Ishikawa (cell line): ENCODE results near the gene NKD1.

ENCODE experiments used
- CEBPB ChIP-seq: IDR thresholded peaks from 2 replicates; pipeline ENCODE4 v1.6.1; 2012
- CREB1 ChIP-seq: IDR thresholded peaks from 2 replicates; pipeline ENCODE4 v1.6.1; 2012; ENCODE audit warnings: low read depth
- EGR1 ChIP-seq: IDR thresholded peaks from 2 replicates; pipeline ENCODE4 v1.6.1; 2012
- EP300 ChIP-seq: IDR thresholded peaks from 2 replicates; pipeline ENCODE4 v1.6.1; 2012; ENCODE audit warnings: borderline replicate concordance
- FOXM1 ChIP-seq: IDR thresholded peaks from 2 replicates; pipeline ENCODE4 v1.6.1; 2012; ENCODE audit warnings: low read depth, borderline replicate concordance
- MAX ChIP-seq: IDR thresholded peaks from 2 replicates; pipeline ENCODE4 v1.6.1; 2012
- NFIC ChIP-seq: IDR thresholded peaks from 2 replicates; pipeline ENCODE4 v1.6.1; 2012
- RAD21 ChIP-seq: IDR thresholded peaks from 2 replicates; pipeline ENCODE4 v1.6.1; 2012; ENCODE audit warnings: low read depth
- REST ChIP-seq: IDR thresholded peaks from 2 replicates; pipeline ENCODE4 v1.6.1; 2012; ENCODE audit warnings: low read depth, mild to moderate bottlenecking
- TAF1 ChIP-seq: IDR thresholded peaks from 2 replicates; pipeline ENCODE4 v1.6.1; 2012; ENCODE audit warnings: low read depth, mild to moderate bottlenecking
- TCF12 ChIP-seq: IDR thresholded peaks from 2 replicates; pipeline ENCODE4 v1.6.1; 2012; ENCODE audit warnings: low read depth
- TEAD4 ChIP-seq: IDR thresholded peaks from 2 replicates; pipeline ENCODE4 v1.6.1; 2012
- YY1 ChIP-seq: IDR thresholded peaks from 2 replicates; pipeline ENCODE4 v1.6.1; 2012; ENCODE audit warnings: low read depth
- ZBTB7A ChIP-seq: IDR thresholded peaks from 2 replicates; pipeline ENCODE4 v1.6.1; 2012; ENCODE audit warnings: low read depth
- TF ChIP-seq, protein P1 (sequence below): IDR thresholded peaks from 2 replicates; pipeline ENCODE4 v1.6.1; 2012

The NKD1 gene

GRCh38 chr16:50526249-50526648 lies 21.9 kb upstream of the NKD1 start:
- TF ChIP-seq TCF12, result no peak

DNA sequence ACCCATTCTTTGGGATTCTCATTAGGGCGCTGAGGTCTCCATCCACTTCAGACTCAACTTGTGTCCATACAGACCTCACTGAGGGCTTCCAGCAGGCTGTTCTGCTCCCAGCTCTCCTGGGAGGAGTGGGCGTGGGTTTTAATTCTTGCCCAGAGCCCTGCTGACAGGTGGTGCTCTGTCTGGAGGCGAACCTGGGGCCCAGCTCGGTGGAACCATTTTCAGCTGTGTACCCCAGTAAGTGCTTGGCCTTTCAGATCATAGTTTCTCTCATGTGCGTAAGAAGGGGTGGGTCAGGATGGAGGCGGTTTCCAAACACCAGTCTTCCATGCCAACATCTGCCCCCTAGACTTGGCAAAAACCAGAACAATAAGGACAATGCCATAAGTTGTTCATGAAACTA lies 21.4 kb upstream of the NKD1 start:
- TF ChIP-seq REST (no peak), TCF12 (no peak), YY1 (no peak), CEBPB (no peak), RAD21 (no peak), MAX (no peak), EP300 (no peak)
- TF ChIP-seq, protein P1, sequence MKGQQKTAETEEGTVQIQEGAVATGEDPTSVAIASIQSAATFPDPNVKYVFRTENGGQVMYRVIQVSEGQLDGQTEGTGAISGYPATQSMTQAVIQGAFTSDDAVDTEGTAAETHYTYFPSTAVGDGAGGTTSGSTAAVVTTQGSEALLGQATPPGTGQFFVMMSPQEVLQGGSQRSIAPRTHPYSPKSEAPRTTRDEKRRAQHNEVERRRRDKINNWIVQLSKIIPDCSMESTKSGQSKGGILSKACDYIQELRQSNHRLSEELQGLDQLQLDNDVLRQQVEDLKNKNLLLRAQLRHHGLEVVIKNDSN, result no peak

GRCh38 chr16:50528820-50529219 lies 19.4 kb upstream of the NKD1 start:
- TF ChIP-seq, protein P1, result no peak

DNA sequence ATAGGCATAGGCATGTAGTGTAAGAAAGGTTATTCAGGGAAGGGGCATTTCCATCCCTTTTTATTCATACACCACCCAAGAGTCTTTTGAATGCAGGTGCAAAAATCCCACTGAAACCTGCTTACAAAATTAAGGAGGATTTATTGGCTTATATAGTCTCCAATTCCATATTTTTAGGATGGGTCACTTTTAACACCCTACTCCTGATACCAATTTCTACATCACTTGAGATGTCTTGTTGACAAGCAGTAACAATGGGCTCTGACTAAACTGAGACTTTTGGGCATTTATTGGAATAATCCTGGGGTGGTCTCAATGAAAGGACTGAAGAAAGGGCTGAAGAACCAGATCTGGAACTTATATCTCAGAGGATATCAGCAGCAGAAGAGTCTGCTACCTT lies 18.9 kb upstream of the NKD1 start:
- no peak for TF ChIP-seq TCF12

DNA sequence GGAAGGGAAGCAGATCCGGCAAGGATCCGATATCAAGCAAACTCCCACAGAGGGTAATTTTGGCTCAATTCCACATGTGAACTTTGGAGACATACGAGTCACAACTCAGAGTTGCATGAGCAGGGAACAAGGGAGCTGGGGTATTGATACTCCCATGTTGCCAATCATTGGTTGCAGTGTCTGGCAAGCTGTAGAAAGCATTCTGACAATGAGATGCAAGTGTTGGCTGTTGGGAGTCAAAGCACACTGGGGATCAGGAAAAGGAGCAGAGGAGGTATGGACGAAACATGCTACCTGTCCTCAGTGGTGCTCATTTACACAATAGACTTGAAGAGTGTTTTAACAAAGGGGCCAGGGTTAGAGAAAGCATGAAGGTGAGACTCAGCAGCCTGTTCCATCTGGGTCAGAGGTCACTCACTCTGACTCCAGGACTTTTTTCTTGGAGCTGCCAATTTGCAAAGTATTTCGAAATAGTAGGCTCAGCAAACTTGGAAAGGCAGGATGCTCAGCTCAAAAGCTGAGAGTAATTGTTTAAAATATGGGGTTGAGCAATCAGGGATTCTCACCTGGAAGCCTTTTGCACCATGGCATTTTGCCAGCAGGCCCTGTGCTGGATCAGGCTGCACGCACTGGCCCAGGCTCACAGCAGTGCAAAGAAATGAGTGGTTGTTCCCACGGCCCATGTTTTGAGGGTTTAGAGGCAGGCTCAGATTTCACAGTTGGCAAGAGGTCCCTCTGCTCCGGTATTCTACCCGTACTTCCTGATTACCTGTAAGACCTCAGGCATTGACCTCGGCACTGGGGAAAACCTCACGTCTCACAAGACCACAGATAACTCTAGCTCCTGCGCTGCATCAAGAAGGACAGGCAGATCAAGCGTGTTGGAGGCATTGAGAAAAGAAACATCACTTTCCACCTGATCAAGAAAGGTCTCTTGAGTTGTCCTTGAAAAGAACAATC lies 17.6 kb upstream of the NKD1 start:
- TF ChIP-seq MAX (peak; percentile 43; the same call in 1 of the 2 replicates), CEBPB (peak; percentile 99), ZBTB7A (no peak), TCF12 (peak; percentile 89), RAD21 (peak; percentile 7; the same call in 1 of the 2 replicates), YY1 (0 out of 2 replicates have a peak, but pooled peaks have one; percentile 51), EP300 (peak; percentile 67), TEAD4 (peak; percentile 55), TAF1 (no peak), REST (no peak), NFIC (peak; percentile 94), CREB1 (no peak), EGR1 (no peak), FOXM1 (no peak)
- TF ChIP-seq, protein P1, result no peak

DNA sequence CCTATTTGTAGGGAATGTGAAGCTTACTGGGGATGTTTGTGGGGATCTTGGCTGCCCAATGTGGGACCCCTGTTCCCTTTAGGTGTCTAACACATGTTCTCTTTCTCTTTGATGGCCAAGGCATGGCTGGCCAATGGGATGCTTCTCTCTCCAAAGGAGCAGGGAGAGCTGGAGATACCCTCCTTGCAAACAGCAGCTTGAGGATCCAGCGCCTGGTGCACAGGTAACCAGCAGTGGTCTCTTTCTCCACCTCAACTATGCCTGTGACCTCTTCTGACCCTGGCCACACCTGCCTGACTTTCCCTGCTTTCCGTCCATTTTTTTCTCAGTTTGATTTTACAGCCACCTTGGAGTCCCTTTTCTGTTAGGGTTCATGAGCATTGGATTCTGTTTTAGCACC lies 16.8 kb upstream of the NKD1 start:
- TF ChIP-seq YY1, result no peak
- TF ChIP-seq NFIC, result no peak
- no peak for TF ChIP-seq REST
- no peak for TF ChIP-seq TAF1
- TF ChIP-seq MAX, result no peak
- no peak for TF ChIP-seq FOXM1
- no peak for TF ChIP-seq CREB1
- no peak for TF ChIP-seq RAD21
- TF ChIP-seq, protein P1, result no peak
- no peak for TF ChIP-seq EP300
- no peak for TF ChIP-seq EGR1
- TF ChIP-seq CEBPB, result no peak
- TF ChIP-seq TEAD4, result no peak
- TF ChIP-seq ZBTB7A, result no peak
- no peak for TF ChIP-seq TCF12
